SU-DHL-6 (cell line): ENCODE results near the gene ASAP2.

Experiments
- H2AFZ ChIP-seq: fragments of 200-600 bp; sonication (generic); 2 replicates; pipeline ENCODE4 v1.6.1; 2014; ENCODE audit warnings: low read depth, mild to moderate bottlenecking, moderate library complexity, mixed read lengths, antibody characterized with exemption, low read length; ENCODE audit not compliant: severe bottlenecking
- H3F3A ChIP-seq: fragments of 200-600 bp; shearing (Covaris generic); 2 replicates; pipeline ENCODE4 v1.6.0; 2016; ENCODE audit warnings: antibody characterized with exemption, mild to moderate bottlenecking; ENCODE audit not compliant: insufficient read depth
- H3K27ac ChIP-seq: fragments of 200-600 bp; sonication (generic); 2 replicates; pipeline ENCODE4 v1.5.1; 2016; ENCODE audit warnings: low read depth, mild to moderate bottlenecking, low read length, moderate library complexity, mixed read lengths
- H3K27me3 ChIP-seq: fragments of 200-600 bp; sonication (generic), shearing (Covaris generic); 2 replicates; pipeline ENCODE4 v1.6.0; 2014; ENCODE audit warnings: mild to moderate bottlenecking, low read length
- H3K36me3 ChIP-seq: fragments of 200-600 bp; sonication (generic); 2 replicates; pipeline ENCODE4 v1.6.1; 2014; ENCODE audit warnings: mild to moderate bottlenecking, low read length, mixed read lengths
- H3K4me2 ChIP-seq: fragments of 300-600, 200-600 bp; shearing (Covaris generic), sonication (generic); 2 replicates; pipeline ENCODE4 v1.6.0; 2014; ENCODE audit warnings: low read length, low read depth, mild to moderate bottlenecking; ENCODE audit not compliant: poor library complexity, severe bottlenecking
- H3K4me3 ChIP-seq: fragments of 200-600 bp; sonication (generic); 2 replicates; pipeline ENCODE4 v1.5.1; 2014; ENCODE audit warnings: antibody characterized with exemption, low read length, mild to moderate bottlenecking, mixed read lengths; ENCODE audit not compliant: insufficient read depth, poor library complexity, severe bottlenecking
- H3K79me2 ChIP-seq: fragments of 200-600 bp; sonication (generic); 2 replicates; pipeline ENCODE4 v1.6.1; 2014; ENCODE audit warnings: mild to moderate bottlenecking, low read length, moderate library complexity; ENCODE audit not compliant: insufficient read depth
- H3K9ac ChIP-seq: fragments of 200-600 bp; sonication (generic); 2 replicates; pipeline ENCODE4 v1.7.0; 2014; ENCODE audit warnings: mild to moderate bottlenecking, low read length
- H3K9me2 ChIP-seq: fragments of 200-600 bp; sonication (generic); replicated peaks from 2 replicates; pipeline ENCODE4 v1.6.1; 2014; ENCODE audit warnings: low read length; ENCODE audit not compliant: insufficient read depth
- H3K9me3 ChIP-seq: fragments of 200-600 bp; sonication (generic); 2 replicates; pipeline ENCODE4 v1.6.1; 2014; ENCODE audit warnings: low read length, mixed read lengths; ENCODE audit not compliant: insufficient read depth
- H4K20me1 ChIP-seq: fragments of 200-600 bp; sonication (generic); 2 replicates; pipeline ENCODE4 v1.6.1; 2014; ENCODE audit warnings: low read depth, mild to moderate bottlenecking, antibody characterized with exemption, low read length, moderate library complexity, mixed read lengths
- EZH2phosphoT487 ChIP-seq: fragments of 200-600 bp; sonication (generic), shearing (Covaris generic); conservative IDR thresholded peaks from 2 replicates; pipeline ENCODE4 v1.6.1; 2018; ENCODE audit warnings: mild to moderate bottlenecking, antibody characterized with exemption, low read length, moderate library complexity, mixed read lengths
- TF ChIP-seq, protein P1 (sequence below): fragments of 200-600 bp; sonication (generic); IDR thresholded peaks from one replicate; pipeline ENCODE4 v1.5.1; 2017; ENCODE audit warnings: antibody characterized with exemption, mild to moderate bottlenecking, low read length, moderate library complexity; ENCODE audit not compliant: insufficient read depth, poor library complexity, severe bottlenecking

ASAP2 gene

DNA sequence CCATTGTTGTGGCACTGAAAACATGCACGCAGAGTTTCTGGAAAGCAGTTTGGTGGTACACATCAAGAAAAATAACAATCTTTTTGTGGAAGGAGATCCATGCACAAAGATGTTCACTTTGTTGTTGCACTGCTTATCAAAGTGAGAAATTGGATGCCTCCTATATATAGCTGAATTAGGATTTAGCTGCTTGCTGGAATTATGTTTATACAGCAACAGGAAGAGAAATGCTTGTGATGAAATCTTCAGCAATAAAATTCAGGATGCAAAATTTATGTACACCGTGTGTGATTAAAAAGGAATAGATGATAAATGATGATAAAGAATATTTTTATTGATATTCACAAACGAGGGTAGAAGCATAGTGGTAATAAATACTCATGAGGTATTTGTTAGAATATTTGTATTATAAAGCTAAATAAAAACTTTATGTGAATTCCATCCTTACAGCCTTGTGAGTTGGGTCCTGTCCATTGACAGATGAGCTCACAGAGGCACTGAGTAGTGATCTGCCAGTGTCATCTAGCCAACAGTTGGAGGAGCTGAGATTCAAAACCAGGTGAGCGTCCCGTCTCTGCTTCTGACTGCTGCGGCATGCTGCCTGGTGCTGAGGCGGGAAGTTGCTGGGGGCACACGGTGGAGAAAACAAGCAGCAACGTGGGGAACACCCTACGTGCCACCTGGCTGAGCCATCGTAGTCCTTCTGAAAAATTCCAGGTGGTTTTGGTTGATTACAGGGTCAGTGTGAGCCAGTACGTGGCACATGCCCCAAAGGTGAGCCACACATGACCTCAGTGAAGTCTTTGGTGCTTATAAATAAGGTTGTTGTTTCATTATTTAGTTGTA is 80.2 kb downstream of the ASAP2 start:
- no peak overlapping the region for H3K4me2 ChIP-seq
- H2AFZ ChIP-seq: no peak overlapping the region
- no peak overlapping the region for H3K9ac ChIP-seq
- no peaks in the 10 kb centered on the region for H3K79me2 ChIP-seq
- H3K27ac ChIP-seq: no peak overlapping the region
- H3K9me2 ChIP-seq: no peaks in the 10 kb centered on the region
- no peak for TF ChIP-seq EZH2phosphoT487
- TF ChIP-seq, protein P1, sequence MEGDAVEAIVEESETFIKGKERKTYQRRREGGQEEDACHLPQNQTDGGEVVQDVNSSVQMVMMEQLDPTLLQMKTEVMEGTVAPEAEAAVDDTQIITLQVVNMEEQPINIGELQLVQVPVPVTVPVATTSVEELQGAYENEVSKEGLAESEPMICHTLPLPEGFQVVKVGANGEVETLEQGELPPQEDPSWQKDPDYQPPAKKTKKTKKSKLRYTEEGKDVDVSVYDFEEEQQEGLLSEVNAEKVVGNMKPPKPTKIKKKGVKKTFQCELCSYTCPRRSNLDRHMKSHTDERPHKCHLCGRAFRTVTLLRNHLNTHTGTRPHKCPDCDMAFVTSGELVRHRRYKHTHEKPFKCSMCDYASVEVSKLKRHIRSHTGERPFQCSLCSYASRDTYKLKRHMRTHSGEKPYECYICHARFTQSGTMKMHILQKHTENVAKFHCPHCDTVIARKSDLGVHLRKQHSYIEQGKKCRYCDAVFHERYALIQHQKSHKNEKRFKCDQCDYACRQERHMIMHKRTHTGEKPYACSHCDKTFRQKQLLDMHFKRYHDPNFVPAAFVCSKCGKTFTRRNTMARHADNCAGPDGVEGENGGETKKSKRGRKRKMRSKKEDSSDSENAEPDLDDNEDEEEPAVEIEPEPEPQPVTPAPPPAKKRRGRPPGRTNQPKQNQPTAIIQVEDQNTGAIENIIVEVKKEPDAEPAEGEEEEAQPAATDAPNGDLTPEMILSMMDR: no peak
- H3K27me3 ChIP-seq: no peaks in the 10 kb centered on the region
- H3F3A ChIP-seq: no peaks in the 10 kb centered on the region
- no peaks in the 10 kb centered on the region for H3K9me3 ChIP-seq
- H3K4me3 ChIP-seq: no peak overlapping the region
- no peaks in the 10 kb centered on the region for H4K20me1 ChIP-seq
- H3K36me3 ChIP-seq: no peaks in the 10 kb centered on the region

DNA sequence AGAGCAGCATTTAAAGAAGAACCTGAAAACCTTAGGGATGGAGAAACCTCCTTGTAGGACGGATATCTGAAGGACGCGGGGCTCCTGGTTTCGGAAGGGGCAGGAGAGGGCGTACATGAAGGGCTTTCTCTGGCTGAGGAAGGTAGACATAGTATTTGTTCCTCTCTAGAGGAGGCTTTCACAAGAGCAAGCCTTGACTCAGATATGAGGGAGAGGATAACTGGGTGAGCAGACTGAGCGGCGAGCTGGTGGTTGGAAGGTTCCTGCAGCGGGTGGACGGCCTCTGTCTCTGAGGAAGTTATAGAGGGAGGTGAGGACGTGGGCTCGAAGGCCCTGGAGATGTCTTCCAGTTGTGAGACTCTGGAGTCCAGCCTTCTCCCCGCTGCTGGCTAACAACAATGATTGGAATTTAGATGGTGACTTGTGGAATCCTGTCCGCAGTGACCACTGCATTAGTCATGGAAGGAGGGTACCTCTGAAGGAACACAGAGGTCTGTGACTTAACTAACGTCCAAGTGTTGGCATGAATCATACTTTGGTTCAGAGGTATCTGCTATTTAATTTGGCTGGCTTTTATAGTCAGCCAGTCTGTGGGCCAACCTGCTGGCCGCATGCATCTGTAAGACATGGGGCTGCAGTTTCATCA is 80.9 kb downstream of the ASAP2 start:
- Histone ChIP-seq H3K79me2 (no peaks in the 10 kb centered on the region), H3K4me2 (no peak overlapping the region), H3K27me3 (no peaks in the 10 kb centered on the region), H3K9me3 (no peaks in the 10 kb centered on the region), H3K9ac (no peak overlapping the region), H3K9me2 (no peaks in the 10 kb centered on the region), H3K4me3 (no peak overlapping the region), H3K36me3 (no peaks in the 10 kb centered on the region), H3F3A (no peaks in the 10 kb centered on the region), H2AFZ (no peak overlapping the region), H4K20me1 (no peaks in the 10 kb centered on the region), H3K27ac (no peak overlapping the region)
- TF ChIP-seq, protein P1: no peak
- TF ChIP-seq EZH2phosphoT487: no peak

DNA sequence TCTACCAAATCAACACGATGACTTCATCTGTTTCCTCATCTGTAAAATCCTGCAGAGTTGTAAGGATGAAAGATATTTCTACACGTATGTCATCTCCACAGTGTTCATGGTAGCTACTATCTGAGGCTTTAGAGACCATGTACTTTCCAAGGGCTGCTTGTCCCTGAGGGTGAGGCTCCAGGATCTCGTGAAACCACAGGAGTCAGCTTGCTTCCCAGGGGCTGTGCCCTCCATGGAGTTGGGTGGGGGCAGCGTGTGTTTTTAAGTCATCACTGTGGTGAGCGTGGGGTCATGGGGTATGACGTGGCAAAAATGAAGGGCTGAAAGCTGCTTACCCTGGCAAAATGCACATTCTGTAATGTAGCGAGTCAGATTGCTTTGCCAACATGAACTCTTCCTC is 81.6 kb downstream of the ASAP2 start:
- Histone ChIP-seq H3K4me3 (no peak overlapping the region), H3F3A (no peaks in the 10 kb centered on the region), H4K20me1 (no peaks in the 10 kb centered on the region), H2AFZ (no peak overlapping the region), H3K36me3 (no peaks in the 10 kb centered on the region), H3K27ac (no peak overlapping the region), H3K27me3 (no peaks in the 10 kb centered on the region), H3K4me2 (no peak overlapping the region), H3K9ac (no peak overlapping the region), H3K9me3 (no peaks in the 10 kb centered on the region), H3K9me2 (no peaks in the 10 kb centered on the region), H3K79me2 (no peaks in the 10 kb centered on the region)
- TF ChIP-seq, protein P1: no peak
- no peak for TF ChIP-seq EZH2phosphoT487
